ENCODE data around the gene ICE2. TPM values are rescaled to one million over a fixed set of nuclear protein-coding genes. Genes with fewer than 3 reads are reported as not detected.

Gene ICE2
- total RNA-seq, 1 donor from 2014 or later = 50.3 TPM

- H3K4me1 Mint-ChIP-seq (ENCODE audit: unreplicated experiment) = peaks cover 81% of the 10 kb centered on the region
- H3K27me3 Mint-ChIP-seq (ENCODE audit: unreplicated experiment) = no peaks in the 10 kb centered on the region
- no peaks in the 10 kb centered on the region for H3K9me3 Mint-ChIP-seq (ENCODE audit: unreplicated experiment)
- H3K4me3 Mint-ChIP-seq (ENCODE audit: unreplicated experiment) = peak overlapping the region; percentile 66
- H3K27ac Mint-ChIP-seq (ENCODE audit: unreplicated experiment) = peak overlapping the region; percentile 99
- DNase-seq (ENCODE audit: extremely low spot score, unreplicated experiment) = peak; percentile 95
- peaks cover 54% of the 10 kb centered on the region for H3K36me3 Mint-ChIP-seq (ENCODE audit: unreplicated experiment)
- no peak for TF ChIP-seq CTCF (IDR thresholded peaks at IDR 0.05)
Measured at GRCh38 chr15:60371175-60372051, 107.5 kb downstream of the ICE2 start.

DNA sequence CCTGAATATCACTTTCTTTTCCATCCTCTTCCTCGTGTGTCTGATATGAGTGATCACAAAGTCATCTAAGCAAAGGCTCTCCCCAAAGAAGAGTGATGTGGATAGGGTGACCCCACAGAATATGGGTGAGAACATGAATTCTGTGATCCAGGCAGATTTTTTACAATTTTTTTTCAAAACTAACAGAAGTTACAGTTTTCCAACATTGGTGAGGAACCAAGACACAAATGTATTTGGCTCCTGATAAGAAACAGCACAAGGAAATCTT lies 108.1 kb downstream of the ICE2 start:
- TF ChIP-seq CTCF (IDR thresholded peaks at IDR 0.05) = no peak
- peaks cover 51% of the 10 kb centered on the region for H3K36me3 Mint-ChIP-seq (ENCODE audit: unreplicated experiment)
- no peak for DNase-seq (ENCODE audit: extremely low spot score, unreplicated experiment)
- H3K27me3 Mint-ChIP-seq (ENCODE audit: unreplicated experiment) = no peaks in the 10 kb centered on the region
- H3K4me3 Mint-ChIP-seq (ENCODE audit: unreplicated experiment) = peak overlapping the region; percentile 43
- no peaks in the 10 kb centered on the region for H3K9me3 Mint-ChIP-seq (ENCODE audit: unreplicated experiment)
- H3K4me1 Mint-ChIP-seq (ENCODE audit: unreplicated experiment) = peaks cover 78% of the 10 kb centered on the region
- H3K27ac Mint-ChIP-seq (ENCODE audit: unreplicated experiment) = peak overlapping the region; percentile 99

DNA sequence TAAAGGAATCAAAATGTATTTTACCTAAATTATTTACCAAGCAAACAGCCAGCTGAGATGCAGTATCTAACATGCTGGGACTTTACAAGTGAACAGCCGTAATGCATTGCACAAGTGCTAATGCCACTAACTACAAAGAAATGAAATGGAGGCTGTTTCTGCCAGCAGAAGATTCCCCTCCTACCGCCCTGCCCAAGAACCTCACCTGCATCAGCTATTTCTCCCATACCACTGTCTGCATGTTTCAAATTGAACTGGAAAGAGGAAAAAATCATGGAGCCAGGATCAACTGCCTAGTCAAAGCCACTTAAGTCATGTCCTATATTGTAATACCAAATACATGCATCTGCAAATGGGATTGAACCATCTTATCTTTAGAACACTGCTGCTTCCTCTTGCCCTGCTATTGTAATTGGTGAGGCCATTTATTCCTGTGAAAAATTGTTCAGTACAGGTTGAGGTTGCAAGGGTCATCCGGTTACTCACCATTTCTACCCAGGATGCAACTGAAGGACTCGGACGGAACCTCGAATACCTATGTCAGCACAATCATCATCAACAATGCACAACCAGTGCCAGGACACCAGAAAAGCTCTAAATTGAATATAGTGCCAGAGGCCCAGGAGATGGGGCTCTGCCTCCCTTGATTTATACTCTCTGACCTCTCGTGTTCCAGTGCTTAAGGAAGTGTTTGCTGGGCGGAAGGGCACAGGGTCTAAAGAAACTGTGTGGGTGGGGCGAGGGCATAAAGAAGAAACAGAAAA lies 108.7 kb downstream of the ICE2 start:
- Mint-ChIP-seq H3K9me3 (ENCODE audit: unreplicated experiment) (no peaks in the 10 kb centered on the region), H3K27me3 (ENCODE audit: unreplicated experiment) (no peaks in the 10 kb centered on the region), H3K27ac (ENCODE audit: unreplicated experiment) (peak overlapping the region; percentile 99), H3K4me1 (ENCODE audit: unreplicated experiment) (peaks cover 77% of the 10 kb centered on the region), H3K36me3 (ENCODE audit: unreplicated experiment) (peaks cover 47% of the 10 kb centered on the region), H3K4me3 (ENCODE audit: unreplicated experiment) (peak overlapping the region; percentile 43)
- no peak for TF ChIP-seq CTCF (IDR thresholded peaks at IDR 0.05)
- no peak for DNase-seq (ENCODE audit: extremely low spot score, unreplicated experiment)

GRCh38 chr15:60369696-60370095 lies 109.2 kb downstream of the ICE2 start:
- no peak for TF ChIP-seq CTCF (IDR thresholded peaks at IDR 0.05)
- DNase-seq (ENCODE audit: extremely low spot score, unreplicated experiment) = no peak
- H3K36me3 Mint-ChIP-seq (ENCODE audit: unreplicated experiment) = peaks cover 48% of the 10 kb centered on the region
- no peaks in the 10 kb centered on the region for H3K27me3 Mint-ChIP-seq (ENCODE audit: unreplicated experiment)
- peaks cover 73% of the 10 kb centered on the region for H3K4me1 Mint-ChIP-seq (ENCODE audit: unreplicated experiment)
- no peaks in the 10 kb centered on the region for H3K9me3 Mint-ChIP-seq (ENCODE audit: unreplicated experiment)
- H3K4me3 Mint-ChIP-seq (ENCODE audit: unreplicated experiment) = peak overlapping the region; percentile 2
- peak overlapping the region; percentile 99 for H3K27ac Mint-ChIP-seq (ENCODE audit: unreplicated experiment)

Other genes with a start within 250 kb of the ICE2 start
- gene ANXA2, start 81.2 kb downstream of the ICE2 start, total RNA-seq = 2,961 and 3,149 TPM in 2 replicates

All from osteocyte (in vitro differentiated cells).